HepG2 (cell line): ENCODE data around the gene PRELID1. TPM values are rescaled to one million over a fixed set of nuclear protein-coding genes. Genes with fewer than 3 reads are reported as not detected.

ENCODE experiments used
- ELF1 ChIP-seq: sonication (generic); formaldehyde crosslinking; IDR thresholded peaks from 2 replicates; pipeline ENCODE4 v1.4.0; 2020; ENCODE audit warnings: missing genetic modification reagents
- FOXK2 ChIP-seq: fragments of 450-650 bp; IDR thresholded peaks from 2 replicates; pipeline ENCODE4 v1.6.1; 2016
- GATAD1 ChIP-seq: IDR thresholded peaks from 2 replicates; pipeline ENCODE4 v1.6.1; 2016; ENCODE audit warnings: missing genetic modification reagents, missing compliant biosample characterization
- HOXA9 ChIP-seq: sonication (generic); formaldehyde crosslinking; IDR thresholded peaks from 2 replicates; pipeline ENCODE4 v1.8.1; 2022; ENCODE audit warnings: missing genetic modification reagents, mild to moderate bottlenecking, moderate library complexity, borderline replicate concordance
- KLF15 ChIP-seq: sonication (generic); formaldehyde crosslinking; IDR thresholded peaks from 2 replicates; pipeline ENCODE4 v1.8.1; 2023; ENCODE audit warnings: borderline replicate concordance, mild to moderate bottlenecking, inconsistent platforms, missing genetic modification reagents, mixed read lengths
- MTERF4 ChIP-seq: sonication (generic); formaldehyde crosslinking; IDR thresholded peaks from 2 replicates; pipeline ENCODE4 v1.8.0; 2023; ENCODE audit warnings: mild to moderate bottlenecking, missing genetic modification reagents
- MYPOP ChIP-seq: sonication (generic); formaldehyde crosslinking; IDR thresholded peaks from 2 replicates; pipeline ENCODE4 v1.8.1; 2023; ENCODE audit warnings: mild to moderate bottlenecking, moderate library complexity, missing genetic modification reagents
- SNAPC2 ChIP-seq: sonication (generic); formaldehyde crosslinking; IDR thresholded peaks from 2 replicates; pipeline ENCODE4 v1.8.1; 2022; ENCODE audit warnings: mild to moderate bottlenecking, missing genetic modification reagents
- TGIF2 ChIP-seq: IDR thresholded peaks from 2 replicates; pipeline ENCODE4 v1.6.1; 2016; ENCODE audit warnings: control low read depth, missing compliant biosample characterization
- ZKSCAN5 ChIP-seq: sonication (generic); formaldehyde crosslinking; IDR thresholded peaks from 2 replicates; pipeline ENCODE4 v1.5.1; 2020; ENCODE audit warnings: mild to moderate bottlenecking, missing genetic modification reagents
- ZNF354B ChIP-seq: sonication (generic); formaldehyde crosslinking; IDR thresholded peaks from 2 replicates; pipeline ENCODE4 v1.8.0; 2022; ENCODE audit warnings: mild to moderate bottlenecking, missing genetic modification reagents
- ZNF574 ChIP-seq: sonication (generic); formaldehyde crosslinking; IDR thresholded peaks from 2 replicates; pipeline ENCODE4 v1.4.0; 2020; ENCODE audit warnings: missing genetic modification reagents
- polyA plus RNA-seq, 8 experiments: library from polyadenylated mRNA; depleted of rRNA in 3 of 8; stranded (reverse) in 7 of 8; unstranded in 1 of 8; fragments of >200 nt; fragmentation: Illumina TruSeq in 4 of 8; extraction: Trizol in 4 of 8; gene quantifications; 2 replicates each; pipeline versions ENCODE4 v1.2.1 to v1.2.3, GENCODE V29; 2011 to 2016; ENCODE audit warnings: low read depth in 4 of 8, missing spikeins in 1 of 8, mixed read lengths in 1 of 8; ENCODE audit not compliant: insufficient read depth in 1 of 8
- total RNA-seq, 5 experiments: library from RNA; depleted of rRNA; stranded (reverse); fragments of >200 nt; fragmentation: Illumina TruSeq; extraction: Trizol; gene quantifications; 2 replicates each; pipeline ENCODE4 v1.2.3, GENCODE V29; 2016; ENCODE audit warnings: low read depth in 1 of 5

PRELID1 gene
- total and polyA plus RNA-seq, 2 of the 13 experiments (the other 11 are each of a cell fraction or from before 2014, with no cell fraction given): 250 to 271 TPM

- TF ChIP-seq SNAPC2 (CRISPR knock-in tag) (0 out of 2 replicates have a peak, but pooled peaks have one; percentile 67), ZNF354B (CRISPR knock-in tag) (no peak), ZNF574 (CRISPR knock-in tag) (peak; percentile 89), HOXA9 (CRISPR knock-in tag) (peak; percentile 84), FOXK2 (no peak), KLF15 (CRISPR knock-in tag) (0 out of 2 replicates have a peak, but pooled peaks have one; percentile 52), ELF1 (CRISPR knock-in tag) (no peak; the same call in 1 of the 2 replicates), ZKSCAN5 (no peak), GATAD1 (CRISPR knock-in tag) (peak; percentile 87), MTERF4 (CRISPR knock-in tag) (no peak; the same call in 1 of the 2 replicates), MYPOP (CRISPR knock-in tag) (peak; percentile 94), TGIF2 (CRISPR knock-in tag) (no peak; the same call in 1 of the 2 replicates)
These were observed at the start of gene PRELID1, which contains the start of gene RAB24 (continued) for GRCh38 chr5:177303121-177303924.
